Mesangial cell (primary cell): ENCODE data around the gene DDX28. TPM values are rescaled to one million over a fixed set of nuclear protein-coding genes. Genes with fewer than 3 reads are reported as not detected.

Experiments
- total RNA-seq: library from RNA; depleted of rRNA; stranded (reverse); fragments of >200 nt; gene quantifications from 2 replicates; pipeline ENCODE4 v1.2.3, GENCODE V29; 2015

DDX28 gene, protein sequence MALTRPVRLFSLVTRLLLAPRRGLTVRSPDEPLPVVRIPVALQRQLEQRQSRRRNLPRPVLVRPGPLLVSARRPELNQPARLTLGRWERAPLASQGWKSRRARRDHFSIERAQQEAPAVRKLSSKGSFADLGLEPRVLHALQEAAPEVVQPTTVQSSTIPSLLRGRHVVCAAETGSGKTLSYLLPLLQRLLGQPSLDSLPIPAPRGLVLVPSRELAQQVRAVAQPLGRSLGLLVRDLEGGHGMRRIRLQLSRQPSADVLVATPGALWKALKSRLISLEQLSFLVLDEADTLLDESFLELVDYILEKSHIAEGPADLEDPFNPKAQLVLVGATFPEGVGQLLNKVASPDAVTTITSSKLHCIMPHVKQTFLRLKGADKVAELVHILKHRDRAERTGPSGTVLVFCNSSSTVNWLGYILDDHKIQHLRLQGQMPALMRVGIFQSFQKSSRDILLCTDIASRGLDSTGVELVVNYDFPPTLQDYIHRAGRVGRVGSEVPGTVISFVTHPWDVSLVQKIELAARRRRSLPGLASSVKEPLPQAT
- 10.6 and 11.2 TPM in 2 replicates for total RNA-seq

DNA sequence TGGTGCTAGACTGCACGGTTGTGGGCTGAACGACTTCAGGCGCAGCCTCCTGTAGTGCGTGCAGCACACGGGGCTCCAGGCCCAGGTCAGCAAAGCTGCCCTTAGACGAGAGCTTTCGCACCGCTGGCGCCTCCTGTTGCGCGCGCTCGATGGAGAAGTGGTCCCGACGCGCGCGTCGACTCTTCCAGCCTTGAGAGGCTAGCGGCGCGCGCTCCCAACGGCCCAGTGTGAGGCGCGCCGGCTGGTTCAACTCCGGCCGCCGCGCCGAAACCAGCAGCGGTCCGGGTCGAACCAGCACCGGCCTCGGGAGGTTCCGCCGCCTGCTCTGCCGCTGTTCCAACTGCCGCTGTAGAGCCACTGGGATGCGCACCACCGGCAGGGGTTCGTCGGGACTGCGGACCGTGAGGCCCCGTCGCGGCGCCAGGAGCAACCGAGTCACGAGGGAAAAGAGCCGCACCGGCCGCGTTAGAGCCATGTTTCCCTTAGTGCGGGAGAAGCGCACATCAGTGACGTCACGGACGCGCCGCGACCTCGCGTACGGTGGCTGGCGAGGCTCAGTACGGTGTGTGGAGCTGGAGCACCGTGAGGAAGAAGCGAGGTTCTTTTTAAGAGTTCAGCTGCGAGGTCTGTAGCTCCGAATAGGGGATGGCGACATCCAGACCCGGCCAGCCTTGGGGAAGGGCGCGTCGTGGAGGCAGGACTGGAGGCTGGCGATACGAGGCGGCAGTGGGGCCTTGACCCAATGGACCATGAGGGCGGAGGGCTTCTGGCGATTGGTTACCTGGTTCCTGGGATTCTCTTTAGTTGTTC is at the start of gene DDX28, which contains the start of gene DUS2:
Gene DDX28 (minus strand): TSS at position 505 of the 810 bp plus-strand sequence. CDS start 30 bp downstream, at position 475.
Gene DUS2 (plus strand): TSS at position 557 of the 810 bp plus-strand sequence. CDS start 14,740 bp downstream, outside the sequence.

DNA sequence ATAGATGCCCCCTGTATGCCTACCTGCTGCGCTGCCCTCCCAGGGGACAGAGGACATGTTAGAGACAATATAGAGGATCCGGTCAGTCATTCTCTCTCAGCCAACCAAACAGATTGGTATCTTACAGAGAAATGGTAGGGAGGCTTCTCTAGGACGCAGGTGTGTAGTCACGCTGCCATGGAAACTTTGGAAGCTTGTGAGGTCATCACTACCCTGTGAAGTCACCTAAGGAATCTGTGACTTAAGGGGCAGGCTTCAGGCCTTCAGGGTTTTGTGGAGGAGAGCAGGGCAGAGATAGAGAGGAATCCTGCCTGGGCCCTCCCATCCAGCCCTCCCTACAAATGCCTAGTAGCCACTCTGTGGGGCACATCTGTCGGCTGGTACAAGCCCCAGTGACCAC is 7.4 kb downstream of the DDX28 start, which contains the start of gene DPEP2NB:
Gene DPEP2NB (minus strand): TSS at position 231 of the 400 bp plus-strand sequence. CDS start 141 bp downstream, at position 90.

DNA sequence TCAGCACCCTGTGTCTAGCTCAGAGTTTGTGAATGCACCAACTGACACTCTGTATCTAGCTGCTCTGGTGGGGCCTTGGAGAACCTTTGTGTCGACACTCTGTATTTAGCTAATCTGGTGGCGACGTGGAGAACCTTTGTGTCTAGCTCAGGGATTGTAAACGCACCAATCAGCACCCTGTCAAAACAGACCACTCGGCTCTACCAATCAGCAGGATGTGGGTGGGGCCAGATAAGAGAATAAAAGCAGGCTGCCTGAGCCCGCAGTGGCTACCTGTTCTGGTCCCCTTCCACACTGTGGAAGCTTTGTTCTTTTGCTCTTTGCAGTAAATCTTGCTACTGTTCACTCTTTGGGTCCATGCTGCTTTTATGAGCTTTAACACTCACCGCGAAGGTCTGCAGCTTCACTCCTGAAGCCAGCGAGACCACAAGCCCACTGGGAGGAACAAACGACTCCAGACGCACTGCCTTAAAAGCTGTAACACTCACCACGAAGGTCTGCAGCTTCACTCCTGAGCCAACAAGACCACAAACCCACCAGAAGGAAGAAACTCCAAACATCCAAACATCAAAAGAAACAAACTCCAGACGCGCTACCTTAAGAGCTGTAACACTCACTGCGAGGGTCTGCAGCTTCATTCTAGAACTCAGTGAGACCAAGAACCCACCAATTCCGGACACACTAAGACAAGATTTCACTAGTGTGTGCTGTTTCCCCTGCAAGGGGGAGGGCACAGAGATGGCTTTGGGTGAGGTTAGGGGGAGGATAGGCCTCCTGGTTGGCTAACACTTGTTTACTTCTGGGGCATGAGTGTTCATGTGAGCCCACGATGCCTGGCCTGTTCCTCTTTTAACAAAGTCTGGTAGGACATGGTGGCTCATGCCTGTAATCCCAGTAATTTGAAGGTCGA is 24.0 kb downstream of the DDX28 start, which contains the start of gene DPEP2:
Gene DPEP2 (minus strand): TSS at position 706 of the 910 bp plus-strand sequence. CDS start 6,272 bp downstream, outside the sequence.

DNA sequence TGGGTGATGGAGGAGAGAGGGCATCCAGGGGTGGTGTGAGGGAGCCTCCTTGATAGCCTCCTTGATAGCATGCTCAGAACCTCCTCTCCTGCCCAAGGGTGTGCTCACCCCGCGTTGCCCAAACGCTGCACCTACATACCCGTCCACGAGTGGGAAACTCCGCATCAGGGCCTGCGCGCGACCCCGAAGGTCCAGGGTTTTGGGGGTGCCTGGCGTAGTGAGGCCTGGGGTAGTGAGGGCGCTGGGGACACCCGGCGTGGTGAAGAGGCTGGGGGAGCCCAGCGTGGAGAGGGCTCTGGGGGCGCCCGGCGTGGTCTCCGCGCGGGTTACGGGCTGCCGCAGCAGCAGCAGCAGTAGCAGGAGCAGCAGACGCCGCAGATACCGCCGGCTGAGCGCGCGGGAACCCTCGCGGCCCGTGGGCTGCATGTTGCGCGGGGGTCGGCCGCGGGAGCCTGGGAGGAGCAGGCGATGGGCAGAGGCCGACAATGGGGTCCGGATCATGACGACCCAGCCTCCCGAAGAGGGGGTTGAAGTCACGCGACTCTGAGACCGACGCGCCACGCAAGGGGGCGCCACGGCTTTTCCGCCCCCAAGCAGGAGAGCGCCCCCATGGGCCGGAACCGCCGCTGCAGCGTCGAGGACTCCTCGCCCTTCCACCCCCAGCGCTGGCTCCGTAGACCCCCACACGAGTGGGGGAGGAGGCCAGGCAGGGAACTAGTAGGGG is 42.9 kb downstream of the DDX28 start, which contains the start of gene DPEP3:
Gene DPEP3 (minus strand): TSS at position 545 of the 724 bp plus-strand sequence. CDS start 119 bp downstream, at position 426.

Other genes with a start within 250 kb of the DDX28 start
- gene RANBP10, start 216.7 kb downstream of the DDX28 start, total RNA-seq, result 8.0 and 9.5 TPM in 2 replicates
- 0.81 and 1.4 TPM in 2 replicates for gene TSNAXIP1, start 216.3 kb downstream of the DDX28 start, total RNA-seq
- 39.8 and 43.0 TPM in 2 replicates for gene THAP11, start 180.9 kb downstream of the DDX28 start, total RNA-seq
- gene NUTF2, start 176.3 kb downstream of the DDX28 start, total RNA-seq, result 417 and 499 TPM in 2 replicates
- 28.9 and 40.6 TPM in 2 replicates for gene CENPT, start 175.5 kb downstream of the DDX28 start, total RNA-seq
- gene EDC4, start 150.2 kb downstream of the DDX28 start, total RNA-seq, result 57.9 and 71.7 TPM in 2 replicates
- gene NRN1L, start 138.3 kb downstream of the DDX28 start, total RNA-seq, result 1.5 TPM in 1 of 2 replicates, not detected in the other
- 18.3 and 26.9 TPM in 2 replicates for gene PSKH1, start 130.0 kb downstream of the DDX28 start, total RNA-seq
- 0.38 and 0.65 TPM in 2 replicates for gene CTRL, start 91.4 kb downstream of the DDX28 start, total RNA-seq
- 57.0 and 80.2 TPM in 2 replicates for gene PSMB10, start 86.4 kb downstream of the DDX28 start, total RNA-seq
- 6.5 and 11.4 TPM in 2 replicates for gene LCAT, start 79.1 kb downstream of the DDX28 start, total RNA-seq
- 38.9 and 78.6 TPM in 2 replicates for gene SLC12A4, start 54.6 kb downstream of the DDX28 start, total RNA-seq
- gene DPEP3, start 42.7 kb downstream of the DDX28 start, total RNA-seq, result not detected in 2 replicates
- not detected in 2 replicates for gene DPEP2, start 23.7 kb downstream of the DDX28 start, total RNA-seq
- gene DPEP2NB, start 7.3 kb downstream of the DDX28 start, total RNA-seq, result not detected in 2 replicates
- gene DUS2, start 52 bp upstream of the DDX28 start, total RNA-seq, result 17.7 and 22.5 TPM in 2 replicates
- 15.2 and 16.5 TPM in 2 replicates for gene NFATC3, start 62.1 kb upstream of the DDX28 start, total RNA-seq
- 6.2 and 9.0 TPM in 2 replicates for gene ESRP2, start 212.9 kb upstream of the DDX28 start, total RNA-seq
- 20.9 and 38.4 TPM in 2 replicates for gene PLA2G15, start 222.1 kb upstream of the DDX28 start, total RNA-seq
- gene SLC7A6, start 241.3 kb upstream of the DDX28 start, total RNA-seq, result 14.2 and 21.0 TPM in 2 replicates